ENCODE results near the gene SUSD3. TPM values are rescaled to one million over a fixed set of nuclear protein-coding genes. Genes with fewer than 3 reads are reported as not detected.

Gene SUSD3
- polyA plus RNA-seq, 3 donors = 10.5 to 24.6 (median 15.7) TPM

DNA sequence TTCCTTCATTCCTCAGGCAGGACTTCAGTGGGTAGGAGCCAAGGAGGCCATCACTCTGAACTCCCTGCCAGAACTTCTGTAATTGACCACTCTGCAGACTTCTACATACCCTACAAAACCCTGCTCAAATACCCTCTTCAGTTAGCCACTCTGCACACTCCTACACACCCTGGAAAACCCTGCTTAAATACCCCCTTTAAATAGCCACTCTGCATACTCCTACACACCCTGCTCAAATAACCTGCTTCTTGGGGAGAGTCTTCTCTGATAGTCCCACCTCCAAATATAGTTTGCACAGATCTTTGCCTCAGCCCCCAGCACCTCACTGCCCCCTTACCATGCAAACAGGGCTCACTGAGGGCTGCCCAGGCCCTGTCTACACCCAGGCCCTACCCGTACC is 18.9 kb downstream of the SUSD3 start:
- Histone ChIP-seq H2AFZ (ENCODE audit: insufficient read depth, low read depth, low read length, poor library complexity, severe bottlenecking) (no peak overlapping the region), H3K79me2 (ENCODE audit: insufficient read depth, low read length) (no peaks in the 10 kb centered on the region), H3K4me3 (replicated peaks in 1 of 3; ENCODE audit: low read depth in 2 of 3, low read length in 3 of 3) (no peak overlapping the region), H4K20me1 (ENCODE audit: insufficient read depth, low read length) (peaks cover 1% of the 10 kb centered on the region), H3K27me3 (ENCODE audit: control insufficient read depth in 2 of 2, insufficient read depth in 2 of 2, low read length in 2 of 2) (no peaks in the 10 kb centered on the region), H3K4me2 (replicated peaks; ENCODE audit: extremely low read depth, low read length, poor library complexity, severe bottlenecking) (no peak overlapping the region), H3K9ac (ENCODE audit: insufficient read depth, low read length, poor library complexity, severe bottlenecking) (no peak overlapping the region), H3K36me3 (replicated peaks in 1 of 2; ENCODE audit: control insufficient read depth in 1 of 2, insufficient read depth in 2 of 2, low read length in 2 of 2) (peaks cover 3 to 46% of the 10 kb centered on the region in 2 donors), H3K9me3 (replicated peaks in 1 of 2; ENCODE audit: control insufficient read depth in 1 of 2, insufficient read depth in 1 of 2, low read length in 2 of 2) (no peaks in the 10 kb centered on the region), H3K27ac (ENCODE audit: low read depth in 1 of 2, low read length in 2 of 2) (no peak overlapping the region), H3K4me1 (ENCODE audit: control insufficient read depth in 1 of 2, insufficient read depth in 2 of 2, low read length in 2 of 2) (peaks cover 0 to under 1% of the 10 kb centered on the region in 2 donors)
- peak overlapping the region in 1 of 7 donors; percentile 54 for H3K27ac Mint-ChIP-seq
- WGBS (ENCODE audit: insufficient coverage) = 89% methylated on average over 1 of the region's 1 CpG
- intact Hi-C loops (cut with micrococcal nuclease) = no loop called here
- peaks cover 2% of the 10 kb centered on the region for H3K4me1 Mint-ChIP-seq
- TF ChIP-seq, protein P1, sequence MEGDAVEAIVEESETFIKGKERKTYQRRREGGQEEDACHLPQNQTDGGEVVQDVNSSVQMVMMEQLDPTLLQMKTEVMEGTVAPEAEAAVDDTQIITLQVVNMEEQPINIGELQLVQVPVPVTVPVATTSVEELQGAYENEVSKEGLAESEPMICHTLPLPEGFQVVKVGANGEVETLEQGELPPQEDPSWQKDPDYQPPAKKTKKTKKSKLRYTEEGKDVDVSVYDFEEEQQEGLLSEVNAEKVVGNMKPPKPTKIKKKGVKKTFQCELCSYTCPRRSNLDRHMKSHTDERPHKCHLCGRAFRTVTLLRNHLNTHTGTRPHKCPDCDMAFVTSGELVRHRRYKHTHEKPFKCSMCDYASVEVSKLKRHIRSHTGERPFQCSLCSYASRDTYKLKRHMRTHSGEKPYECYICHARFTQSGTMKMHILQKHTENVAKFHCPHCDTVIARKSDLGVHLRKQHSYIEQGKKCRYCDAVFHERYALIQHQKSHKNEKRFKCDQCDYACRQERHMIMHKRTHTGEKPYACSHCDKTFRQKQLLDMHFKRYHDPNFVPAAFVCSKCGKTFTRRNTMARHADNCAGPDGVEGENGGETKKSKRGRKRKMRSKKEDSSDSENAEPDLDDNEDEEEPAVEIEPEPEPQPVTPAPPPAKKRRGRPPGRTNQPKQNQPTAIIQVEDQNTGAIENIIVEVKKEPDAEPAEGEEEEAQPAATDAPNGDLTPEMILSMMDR (IDR thresholded peaks at IDR 0.05) = no peak
- H3K9me3 Mint-ChIP-seq = no peaks in the 10 kb centered on the region
- no peak overlapping the region for H3K4me3 Mint-ChIP-seq
- peaks cover 0 to 2% (median 2%) of the 10 kb centered on the region in 3 donors for H3K27me3 Mint-ChIP-seq (ENCODE audit: low read depth in 3 of 3)
- DNase-seq = no peak
- H3K36me3 Mint-ChIP-seq = peaks cover 24 to 45% of the 10 kb centered on the region in 2 donors

DNA sequence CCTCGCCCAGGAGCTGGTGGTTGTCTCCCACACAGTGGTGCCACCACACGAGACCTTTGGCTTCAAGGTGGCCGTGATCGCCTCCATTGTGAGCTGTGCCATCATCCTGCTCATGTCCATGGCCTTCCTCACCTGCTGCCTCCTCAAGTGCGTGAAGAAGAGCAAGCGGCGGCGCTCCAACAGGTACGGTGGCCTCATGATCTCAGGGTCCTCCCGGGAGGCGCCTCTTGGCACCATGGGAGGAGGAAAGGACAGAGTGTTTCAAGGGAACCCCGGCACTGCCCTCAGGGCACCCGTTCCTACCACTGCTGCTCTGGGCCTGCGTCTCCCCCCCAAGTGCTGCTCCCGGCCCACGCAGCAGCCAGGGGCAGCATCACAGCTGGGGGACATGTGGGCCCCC is 19.3 kb downstream of the SUSD3 start:
- Histone ChIP-seq H3K79me2 (ENCODE audit: insufficient read depth, low read length) (no peaks in the 10 kb centered on the region), H3K27ac (ENCODE audit: low read depth in 1 of 2, low read length in 2 of 2) (no peak overlapping the region), H3K27me3 (ENCODE audit: control insufficient read depth in 2 of 2, insufficient read depth in 2 of 2, low read length in 2 of 2) (no peaks in the 10 kb centered on the region), H3K36me3 (replicated peaks in 1 of 2; ENCODE audit: control insufficient read depth in 1 of 2, insufficient read depth in 2 of 2, low read length in 2 of 2) (peaks cover 3 to 46% of the 10 kb centered on the region in 2 donors), H3K9me3 (replicated peaks in 1 of 2; ENCODE audit: control insufficient read depth in 1 of 2, insufficient read depth in 1 of 2, low read length in 2 of 2) (no peaks in the 10 kb centered on the region), H3K4me1 (ENCODE audit: control insufficient read depth in 1 of 2, insufficient read depth in 2 of 2, low read length in 2 of 2) (peaks cover 3 to 5% of the 10 kb centered on the region in 2 donors), H2AFZ (ENCODE audit: insufficient read depth, low read depth, low read length, poor library complexity, severe bottlenecking) (no peak overlapping the region), H3K4me3 (replicated peaks in 1 of 3; ENCODE audit: low read depth in 2 of 3, low read length in 3 of 3) (no peak overlapping the region), H3K4me2 (replicated peaks; ENCODE audit: extremely low read depth, low read length, poor library complexity, severe bottlenecking) (no peak overlapping the region), H4K20me1 (ENCODE audit: insufficient read depth, low read length) (no peaks in the 10 kb centered on the region), H3K9ac (ENCODE audit: insufficient read depth, low read length, poor library complexity, severe bottlenecking) (no peak overlapping the region)
- Mint-ChIP-seq H3K9me3 (no peaks in the 10 kb centered on the region), H3K4me1 (peaks cover 5% of the 10 kb centered on the region), H3K36me3 (peaks cover 24 to 45% of the 10 kb centered on the region in 2 donors), H3K27me3 (ENCODE audit: low read depth in 3 of 3) (peaks cover 0 to 2% (median 2%) of the 10 kb centered on the region in 3 donors), H3K4me3 (no peak overlapping the region), H3K27ac (peak overlapping the region in 1 of 7 donors; percentile 54)
- intact Hi-C loops (cut with micrococcal nuclease) = no loop called here
- 98% methylated on average over 9 of the region's 16 CpGs for WGBS (ENCODE audit: insufficient coverage)
- DNase-seq = no peak
- TF ChIP-seq, protein P1 (IDR thresholded peaks at IDR 0.05) = no peak
